T47D (cell line): Measurements from ENCODE around the gene BMP7.

Experiments used
- DNase-seq, 2 experiments: peaks; one replicate each; pipeline versions ENCODE4 v3.0.0 to v3.0.0-alpha.2; 2011 to 2012; ENCODE audit warnings: low read depth in 1 of 2, low spot score in 1 of 2
- JUND ChIP-seq: IDR thresholded peaks from 2 replicates; pipeline ENCODE4 v1.6.1; 2012; ENCODE audit warnings: low read depth
- in situ Hi-C: cut with HindIII; loops from 2 replicates; pipeline ENCODE4 v1.10.0; 2016; ENCODE audit warnings: low sequenced_read_pairs, low pct_unique_long_range_greater_than_20kb

The BMP7 gene

DNA sequence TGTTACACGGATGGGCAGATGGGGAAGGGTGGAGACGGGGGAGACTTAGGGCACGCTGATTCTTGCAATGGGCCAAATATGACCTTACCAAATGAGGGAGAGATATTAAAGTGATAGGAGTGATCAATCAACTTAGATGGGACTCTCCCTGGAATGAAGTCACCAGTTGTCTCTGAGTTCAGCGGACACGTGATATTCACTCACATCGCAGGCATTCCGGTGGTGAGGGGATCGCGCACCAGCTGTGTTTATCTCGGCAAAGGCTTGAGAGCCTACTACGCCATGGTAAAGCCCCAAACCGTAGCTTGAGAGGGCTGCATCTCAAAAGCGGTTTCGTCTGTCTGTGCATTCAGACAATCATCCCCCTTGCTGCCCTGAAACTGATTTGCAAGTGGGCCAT, 5.5 kb downstream of the BMP7 start:
- in situ Hi-C loops, result no loop called here
- DNase-seq, result no peak
- no peak for TF ChIP-seq JUND

GRCh38 chr20:57259938-57260921, 6.2 kb downstream of the BMP7 start:
- no peak for TF ChIP-seq JUND
- no peak for DNase-seq
- in situ Hi-C loops, result no loop called here

GRCh38 chr20:57259121-57259937, 7.1 kb downstream of the BMP7 start:
- in situ Hi-C loops, result no loop called here
- no peak for DNase-seq

DNA sequence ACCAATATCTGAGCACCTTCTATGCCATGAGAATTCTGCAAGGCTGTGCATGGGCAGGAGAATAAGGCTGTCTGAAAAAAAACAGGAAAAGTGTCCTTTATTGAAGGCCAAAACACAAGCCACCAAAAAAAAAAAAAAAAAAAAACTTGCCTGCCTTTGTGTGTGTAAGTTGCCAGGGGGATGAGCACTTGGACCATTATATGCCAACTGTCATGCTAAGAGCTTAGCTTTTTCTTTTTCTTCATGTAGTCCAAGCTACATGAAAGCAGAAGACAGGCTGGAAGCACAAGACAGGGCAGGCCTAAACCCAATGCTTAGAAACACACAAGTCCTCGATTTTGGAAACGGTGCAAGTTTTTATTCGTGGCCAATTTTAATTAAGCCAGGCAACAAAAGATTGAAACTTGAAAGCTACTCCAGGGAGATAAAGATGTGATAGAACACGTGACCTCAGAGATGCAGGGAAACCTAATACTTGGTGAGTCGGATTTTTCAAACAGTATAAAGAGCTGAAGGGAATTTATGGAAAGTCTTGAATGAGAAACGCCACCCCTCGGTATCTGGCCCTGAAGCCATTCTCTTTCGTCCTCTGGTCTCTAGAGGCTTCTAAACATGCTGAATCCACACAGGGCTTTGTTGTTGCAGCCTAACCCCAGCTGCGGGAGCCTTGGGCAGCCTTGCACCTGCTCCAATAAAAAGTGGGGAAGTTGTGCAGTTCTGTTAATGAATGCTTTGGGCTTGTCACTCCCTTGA, 8.6 kb downstream of the BMP7 start:
- no peak for DNase-seq
- no peak for TF ChIP-seq JUND
- in situ Hi-C loops, result no loop called here

More at GRCh38 chr20:57259121-57259937, 7.1 kb downstream of the BMP7 start:
- no peak for TF ChIP-seq JUND

DNA sequence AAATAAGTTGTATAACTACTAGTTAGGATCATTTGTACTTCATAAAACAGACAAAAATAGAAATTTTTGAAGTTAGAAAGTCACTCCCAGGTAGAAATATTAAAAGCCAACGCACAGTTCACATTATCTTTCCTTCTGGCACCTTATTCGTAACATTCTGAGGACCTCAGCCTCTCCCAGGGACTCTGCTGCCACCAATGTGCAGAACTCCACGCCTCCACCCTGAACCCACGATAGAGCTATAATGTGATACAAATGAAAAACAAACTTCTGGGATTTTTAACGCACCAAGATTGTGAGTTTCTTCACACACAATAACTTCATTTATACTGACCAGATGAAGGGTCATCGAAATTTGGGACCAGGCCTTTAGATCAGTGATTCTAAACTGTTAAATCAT, 9.5 kb downstream of the BMP7 start:
- in situ Hi-C loops, result no loop called here
- TF ChIP-seq JUND, result no peak
- DNase-seq, result no peak

DNA sequence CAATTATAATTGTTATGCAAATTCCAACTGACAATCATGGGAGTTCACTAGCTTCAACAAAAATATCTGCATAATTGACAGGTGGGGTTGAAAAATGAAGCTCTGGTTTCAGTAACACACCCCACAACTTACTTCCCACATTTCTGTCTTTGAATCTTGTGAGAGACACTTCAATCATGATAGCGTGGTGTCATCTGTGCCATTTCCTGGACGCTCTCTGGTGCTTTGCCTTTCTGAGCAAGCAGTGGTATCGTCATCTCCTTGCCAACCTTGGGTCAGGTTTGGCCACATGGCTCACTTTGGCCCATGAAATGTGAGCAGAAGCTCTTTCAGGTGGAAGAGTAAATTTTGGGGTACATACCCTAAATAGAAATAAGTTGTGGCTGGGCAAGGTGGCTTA, 10.2 kb downstream of the BMP7 start:
- TF ChIP-seq JUND, result no peak

GRCh38 chr20:57255183-57255582, 11.3 kb downstream of the BMP7 start:
- TF ChIP-seq JUND, result no peak
- DNase-seq, result no peak
- in situ Hi-C loops, result no loop called here

More for the DNA sequence above, 10.2 kb downstream of the BMP7 start:
- in situ Hi-C loops, result no loop called here
- no peak for DNase-seq

- peak in 1 of 2 experiments; percentile 75 for DNase-seq
- no peak for TF ChIP-seq JUND
- in situ Hi-C loops, result no loop called here
Measured at GRCh38 chr20:57252559-57253162, 13.8 kb downstream of the BMP7 start.

- no peak for TF ChIP-seq JUND
- no peak for DNase-seq
- in situ Hi-C loops, result no loop called here
Measured at GRCh38 chr20:57251949-57252348, 14.5 kb downstream of the BMP7 start.

DNA sequence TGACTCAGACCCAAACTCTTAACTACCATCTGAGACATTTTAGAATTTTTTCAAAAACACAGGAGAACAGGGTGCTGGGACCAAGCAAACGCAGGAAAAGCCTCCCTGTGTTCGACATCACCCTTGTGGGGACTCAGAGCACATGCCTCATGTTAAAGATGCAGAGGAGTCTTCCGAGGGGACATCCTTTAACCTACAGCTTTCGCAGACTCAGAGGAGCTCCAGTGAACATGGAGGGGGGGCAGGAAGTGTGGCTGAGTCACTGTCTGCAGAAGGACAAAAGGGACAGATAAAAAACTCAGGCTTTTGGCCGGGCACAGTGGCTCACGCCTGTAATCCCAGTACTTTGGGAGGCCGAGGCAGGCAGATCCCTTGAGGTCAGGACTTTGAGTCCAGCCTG, 15.1 kb downstream of the BMP7 start:
- in situ Hi-C loops, result no loop called here
- TF ChIP-seq JUND, result no peak
- no peak for DNase-seq

GRCh38 chr20:57250607-57251343, 15.7 kb downstream of the BMP7 start:
- no peak for DNase-seq
- no peak for TF ChIP-seq JUND
- in situ Hi-C loops, result no loop called here
